ENCODE data around the gene RTP3.

Gene RTP3

DNA sequence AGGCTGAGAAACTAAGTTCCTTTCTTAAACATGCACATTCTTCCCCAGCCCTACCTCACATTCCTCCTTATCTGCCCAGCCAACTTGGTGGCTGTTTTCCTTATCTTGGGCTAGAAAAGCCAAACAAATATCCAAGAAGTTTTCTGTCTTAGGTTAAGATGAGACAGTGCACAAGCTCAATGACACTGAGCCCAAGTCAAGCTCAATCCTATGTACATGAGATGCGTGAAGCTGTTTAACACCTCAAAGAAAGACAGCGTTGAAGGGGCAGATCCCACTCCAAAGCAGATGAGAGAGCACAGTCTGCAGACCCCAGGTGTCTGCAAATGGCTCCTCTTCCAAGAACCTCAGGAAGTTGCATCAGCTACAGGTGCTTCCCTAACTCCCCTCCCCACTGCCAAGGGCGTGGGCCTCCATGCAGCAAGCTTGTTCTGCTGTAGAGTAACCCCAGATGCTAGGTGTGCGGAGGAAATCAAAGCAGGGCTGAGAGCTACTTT lies 51.7 kb downstream of the RTP3 start:
- DNase-seq: no peak

DNA sequence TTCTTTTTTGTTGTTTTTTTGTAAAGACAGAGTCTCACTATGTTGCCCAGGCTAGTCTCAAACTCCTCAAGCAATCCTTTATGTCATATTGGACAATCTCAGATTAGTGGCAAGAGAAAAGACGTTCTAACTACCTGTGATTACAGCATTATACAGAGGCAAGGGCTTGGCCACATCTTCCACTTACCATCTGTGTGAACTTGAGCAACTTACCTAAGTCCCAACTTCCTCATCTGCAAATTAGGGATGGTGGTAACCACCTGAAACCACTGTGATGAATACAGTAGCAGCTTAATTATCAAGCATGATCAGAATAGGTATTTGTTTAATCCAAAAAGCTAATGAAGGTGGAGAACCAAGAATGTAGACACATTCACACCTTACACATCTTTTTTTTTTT lies 52.2 kb downstream of the RTP3 start:
- no peak for DNase-seq
